Stimulated activated CD4-positive, alpha-beta T cell treated with anti-CD3 and anti-CD28 coated beads, TNF-alpha, amount 100 ng/mL, for 24 hours (primary cell): ENCODE data around the gene ZNF646.
"Not testable (repeated sequence)": the region's sequence is repeated elsewhere in the genome, so short reads cannot be mapped to it uniquely, and the experiment has no call there.

Experiments used
- DNase-seq, 3 experiments: peaks; one replicate each; pipeline ENCODE4 v3.0.0-alpha.2; 2020; ENCODE audit warnings: low read depth in 3 of 3

ZNF646 gene

GRCh38 chr16:31083981-31084380 is 9.8 kb downstream of the ZNF646 start:
- no peak for DNase-seq

GRCh38 chr16:31084584-31085302 is 10.5 kb downstream of the ZNF646 start:
- no peak for DNase-seq

DNA sequence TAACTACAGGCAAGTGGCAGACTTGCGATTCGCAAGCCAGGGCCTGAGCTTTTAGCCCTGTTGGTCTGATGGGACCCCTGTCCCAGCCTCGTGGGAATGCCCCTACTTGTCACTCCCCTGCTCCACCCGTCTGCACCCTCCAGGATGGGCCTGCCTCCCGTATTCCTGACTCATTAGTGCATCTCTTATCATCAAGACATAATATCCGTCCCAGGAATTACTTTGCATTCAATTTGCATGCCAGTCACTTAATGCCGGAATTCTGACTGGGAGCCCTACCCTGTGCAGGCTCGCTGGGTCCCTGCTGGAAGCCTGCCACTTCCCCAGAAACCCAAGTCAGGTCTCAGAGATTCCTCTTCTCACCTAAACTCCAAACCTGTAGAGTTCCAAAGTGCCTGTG is 11.2 kb downstream of the ZNF646 start:
- DNase-seq, result no peak

- no peak for DNase-seq
Observed at GRCh38 chr16:31085873-31086628, 11.8 kb downstream of the ZNF646 start.

- no peak for DNase-seq
Observed at GRCh38 chr16:31086629-31086906, 12.3 kb downstream of the ZNF646 start.

GRCh38 chr16:31087481-31087880 is 13.3 kb downstream of the ZNF646 start:
- no peak for DNase-seq

GRCh38 chr16:31087971-31088370 is 13.7 kb downstream of the ZNF646 start:
- no peak for DNase-seq

GRCh38 chr16:31088459-31089183 is 14.4 kb downstream of the ZNF646 start, which contains the start of gene PRSS53:
PRSS53 (minus strand) TSS chr16:31088943; CDS start chr16:31088809, 134 bp downstream.
- DNase-seq, result no peak

- DNase-seq, result no peak
Observed at GRCh38 chr16:31089199-31089598, 15.0 kb downstream of the ZNF646 start.

GRCh38 chr16:31090540-31090939 is 16.3 kb downstream of the ZNF646 start:
- DNase-seq, result no peak

DNA sequence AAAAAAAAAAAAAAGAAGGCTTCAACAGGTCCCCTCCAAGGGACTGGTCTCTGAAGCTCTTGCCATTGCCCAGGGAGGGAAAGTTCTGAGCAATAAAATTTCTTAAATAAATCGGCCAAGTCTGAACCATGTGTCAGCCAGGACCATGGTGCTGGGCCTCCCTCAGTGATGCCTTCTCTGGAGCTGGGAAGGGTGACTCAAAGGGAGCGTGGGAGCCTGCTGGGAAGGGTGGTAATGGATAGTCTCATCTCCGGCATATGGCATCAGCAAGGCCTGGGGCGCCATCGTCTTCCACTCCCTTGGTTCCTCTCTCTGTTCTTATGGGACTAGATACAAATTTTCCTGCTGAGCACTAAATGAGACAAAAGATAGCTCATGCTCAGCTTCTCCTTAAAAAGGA is 18.1 kb downstream of the ZNF646 start:
- no peak for DNase-seq

DNA sequence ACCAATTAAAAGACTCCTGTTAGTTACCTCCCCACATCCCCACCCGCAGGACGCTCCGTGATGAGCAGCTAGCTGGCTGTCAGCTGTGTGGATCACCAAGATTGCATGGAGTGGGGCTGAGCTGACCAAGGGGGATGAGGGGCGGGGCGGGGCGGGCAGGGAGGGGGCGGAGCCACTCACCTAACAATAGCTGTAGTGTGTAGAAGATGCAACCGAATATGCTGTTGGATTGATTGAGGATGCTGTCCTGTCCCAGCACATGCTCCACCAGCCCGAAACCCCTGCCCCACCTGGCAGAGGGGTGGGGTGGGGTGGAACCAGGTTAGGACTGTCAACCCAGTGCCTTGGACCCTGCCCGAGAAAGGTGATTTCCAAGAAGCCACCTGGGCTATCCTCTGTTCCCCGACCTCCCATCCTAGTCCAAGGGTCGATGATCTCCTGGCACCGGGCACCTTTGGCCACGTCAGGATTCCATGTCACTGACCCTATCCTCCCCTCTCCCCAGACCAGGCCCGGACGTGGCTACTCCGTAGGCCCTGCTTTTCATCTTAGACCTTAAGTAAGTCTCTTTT is 19.0 kb downstream of the ZNF646 start:
- no peak for DNase-seq

GRCh38 chr16:31094088-31094423 is 19.8 kb downstream of the ZNF646 start:
- no peak for DNase-seq

DNA sequence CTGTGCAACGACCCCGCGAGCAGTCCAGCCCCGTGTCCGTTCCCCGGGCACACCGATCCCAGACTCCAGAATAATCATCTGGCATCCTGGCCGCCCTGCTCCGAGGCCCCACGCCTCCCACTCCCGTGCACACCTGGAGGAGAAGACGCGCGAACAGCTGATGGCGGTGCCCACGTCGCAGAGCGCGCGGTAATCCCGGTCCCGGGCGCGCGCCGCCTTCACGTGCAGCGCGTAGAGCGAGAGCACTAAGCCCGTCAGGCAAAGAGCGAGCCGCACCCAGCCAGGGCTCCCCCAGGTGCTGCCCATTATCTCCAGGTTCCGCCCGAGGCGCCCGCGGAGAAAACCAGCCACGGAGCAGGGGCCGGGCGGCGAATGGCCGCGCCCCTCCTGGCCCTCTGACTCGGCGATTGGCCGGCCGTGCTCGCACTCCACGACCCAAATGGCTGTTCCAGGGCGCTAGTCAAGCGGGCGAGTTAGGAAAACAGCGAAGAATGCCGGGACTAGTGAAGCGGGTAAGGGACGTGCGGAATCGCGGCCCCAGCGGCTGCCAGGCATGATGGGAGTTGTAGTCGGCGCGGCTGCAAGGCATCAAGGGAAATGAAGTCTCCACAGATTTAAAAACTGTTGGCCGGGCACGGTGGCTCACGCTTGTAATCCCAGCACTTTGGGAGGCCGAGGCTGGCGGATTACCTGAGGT is 20.4 kb downstream of the ZNF646 start, which contains the start of gene VKORC1:
Gene VKORC1, minus strand, starts transcription at position 374 of the 697 bp plus-strand sequence. Its CDS starts 68 bp downstream, at position 306.
- DNase-seq, result peak; percentile 80 to 91 (median 81)

DNA sequence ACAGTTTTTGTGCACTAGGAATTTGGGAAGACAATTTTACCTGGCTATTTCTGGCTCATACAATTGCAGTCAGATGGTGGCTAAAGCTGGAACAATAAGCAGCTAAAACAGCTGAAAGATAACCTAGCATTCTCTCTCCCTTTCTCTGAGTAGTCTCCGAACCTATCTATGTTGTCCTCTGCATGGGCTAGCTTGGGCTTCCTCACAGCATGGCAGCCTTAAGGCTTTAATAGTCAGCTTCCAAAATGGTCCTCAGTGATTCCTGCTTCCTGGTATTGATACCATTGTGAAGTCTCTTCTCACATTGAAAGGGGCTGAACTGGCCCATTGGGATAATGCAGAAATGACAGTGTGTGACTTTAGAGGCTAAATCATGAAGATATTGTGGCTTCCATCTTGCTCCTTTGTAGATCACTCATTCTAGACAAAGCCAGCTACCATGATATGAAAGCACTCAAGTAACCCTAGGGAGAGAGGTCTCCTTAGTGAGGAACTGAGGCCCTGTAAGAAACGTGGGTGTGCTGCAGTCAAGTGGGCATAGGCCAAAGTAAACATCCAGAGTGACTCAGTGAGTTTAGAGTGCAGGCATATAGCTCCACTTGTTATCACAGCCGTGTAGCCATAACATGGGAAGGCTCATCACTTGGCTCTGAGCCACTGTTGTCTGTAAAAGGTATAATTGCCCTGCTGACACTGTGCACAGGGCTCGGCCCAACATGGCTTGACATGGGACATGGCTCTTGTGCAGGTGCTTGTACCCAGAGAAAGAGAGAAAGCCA is 25.8 kb downstream of the ZNF646 start:
- no peak for DNase-seq

GRCh38 chr16:31100876-31101641 is 26.8 kb downstream of the ZNF646 start:
- DNase-seq, result not testable (repeated sequence)

DNA sequence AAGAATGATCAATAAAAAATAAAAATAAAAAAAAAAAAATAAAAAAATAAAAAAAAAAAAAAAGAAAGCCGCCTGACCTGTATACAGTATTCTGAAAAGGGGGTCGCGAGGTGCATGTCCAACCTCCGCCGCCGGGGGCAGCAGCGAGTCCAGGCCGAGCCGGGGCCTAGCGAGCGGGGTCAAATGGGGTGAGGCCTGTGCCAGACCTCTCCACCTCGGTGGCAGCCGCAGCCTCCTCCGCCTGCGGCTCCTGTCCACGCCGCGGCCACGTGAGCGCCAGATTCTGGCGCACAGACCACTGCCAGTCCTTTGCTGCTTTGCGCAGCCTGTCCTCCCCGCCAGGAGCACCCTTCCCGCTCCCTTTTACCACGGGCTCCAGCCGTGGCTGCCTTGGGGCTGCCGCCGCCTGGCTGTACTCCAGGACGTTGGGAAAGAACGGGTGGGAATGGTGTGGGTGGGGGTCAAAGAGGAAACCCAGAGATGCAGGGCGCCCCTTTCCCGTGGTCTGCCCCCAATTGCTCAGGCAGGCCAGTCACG is 31.5 kb downstream of the ZNF646 start:
- DNase-seq, result peak; percentile 54 to 82 (median 75)

- no peak for DNase-seq
Observed at GRCh38 chr16:31106509-31107464, 32.6 kb downstream of the ZNF646 start.

GRCh38 chr16:31107465-31107867 is 33.2 kb downstream of the ZNF646 start:
- peak in 1 of 3 experiments; percentile 44 for DNase-seq
